Measurements from ENCODE around the gene FAM181B. TPM values are rescaled to one million over a fixed set of nuclear protein-coding genes. Genes with fewer than 3 reads are reported as not detected.

FAM181B gene
- total RNA-seq, 1 donor from 2014 or later, result not detected

- DNase-seq, result peak; percentile 23
- POLR2A ChIA-PET, result no interaction called here
- CTCF ChIA-PET, result no interaction called here
Observed at GRCh38 chr11:82732734-82733443, 775 bp downstream of the FAM181B start.

GRCh38 chr11:82732348-82732733 lies 1.3 kb downstream of the FAM181B start:
- H3K27ac Mint-ChIP-seq, result no peak overlapping the region
- peaks cover 70% of the 10 kb centered on the region for H3K27me3 Mint-ChIP-seq
- DNase-seq (no peak), ATAC-seq (ENCODE audit: low read depth) (no peak)
- TF ChIP-seq, protein P1, sequence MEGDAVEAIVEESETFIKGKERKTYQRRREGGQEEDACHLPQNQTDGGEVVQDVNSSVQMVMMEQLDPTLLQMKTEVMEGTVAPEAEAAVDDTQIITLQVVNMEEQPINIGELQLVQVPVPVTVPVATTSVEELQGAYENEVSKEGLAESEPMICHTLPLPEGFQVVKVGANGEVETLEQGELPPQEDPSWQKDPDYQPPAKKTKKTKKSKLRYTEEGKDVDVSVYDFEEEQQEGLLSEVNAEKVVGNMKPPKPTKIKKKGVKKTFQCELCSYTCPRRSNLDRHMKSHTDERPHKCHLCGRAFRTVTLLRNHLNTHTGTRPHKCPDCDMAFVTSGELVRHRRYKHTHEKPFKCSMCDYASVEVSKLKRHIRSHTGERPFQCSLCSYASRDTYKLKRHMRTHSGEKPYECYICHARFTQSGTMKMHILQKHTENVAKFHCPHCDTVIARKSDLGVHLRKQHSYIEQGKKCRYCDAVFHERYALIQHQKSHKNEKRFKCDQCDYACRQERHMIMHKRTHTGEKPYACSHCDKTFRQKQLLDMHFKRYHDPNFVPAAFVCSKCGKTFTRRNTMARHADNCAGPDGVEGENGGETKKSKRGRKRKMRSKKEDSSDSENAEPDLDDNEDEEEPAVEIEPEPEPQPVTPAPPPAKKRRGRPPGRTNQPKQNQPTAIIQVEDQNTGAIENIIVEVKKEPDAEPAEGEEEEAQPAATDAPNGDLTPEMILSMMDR (IDR thresholded peaks at IDR 0.05), result no peak
- POLR2A ChIA-PET, result no interaction called here
- intact Hi-C loops (cut with micrococcal nuclease), result no loop called here
- H3K9me3 Mint-ChIP-seq, result peaks cover 2% of the 10 kb centered on the region
- H3K36me3 Mint-ChIP-seq (ENCODE audit: low read depth), result no peaks in the 10 kb centered on the region
- H3K4me1 Mint-ChIP-seq, result peaks cover 12% of the 10 kb centered on the region
- CTCF ChIA-PET, result no interaction called here
- peak overlapping the region; percentile 39 for H3K4me3 Mint-ChIP-seq

More at GRCh38 chr11:82732734-82733443, 775 bp downstream of the FAM181B start:
- ATAC-seq (ENCODE audit: low read depth), result no peak
- Mint-ChIP-seq H3K4me3 (peak overlapping the region; percentile 68), H3K27me3 (peaks cover 68% of the 10 kb centered on the region), H3K27ac (no peak overlapping the region), H3K9me3 (peaks cover 2% of the 10 kb centered on the region), H3K36me3 (ENCODE audit: low read depth) (no peaks in the 10 kb centered on the region), H3K4me1 (peaks cover 12% of the 10 kb centered on the region)
- intact Hi-C loops (cut with micrococcal nuclease), result no loop called here
- TF ChIP-seq, protein P1 (IDR thresholded peaks at IDR 0.05), result no peak

- H3K4me1 Mint-ChIP-seq, result peaks cover 12% of the 10 kb centered on the region
- H3K4me3 Mint-ChIP-seq, result peak overlapping the region; percentile 39
- H3K9me3 Mint-ChIP-seq, result peaks cover 2% of the 10 kb centered on the region
- ChIA-PET POLR2A (no interaction called here), CTCF (no interaction called here)
- H3K27me3 Mint-ChIP-seq, result peaks cover 68% of the 10 kb centered on the region
- intact Hi-C loops (cut with micrococcal nuclease), result no loop called here
- no peak overlapping the region for H3K27ac Mint-ChIP-seq
- TF ChIP-seq, protein P1 (IDR thresholded peaks at IDR 0.05), result no peak
- H3K36me3 Mint-ChIP-seq (ENCODE audit: low read depth), result no peaks in the 10 kb centered on the region
- ATAC-seq (ENCODE audit: low read depth) (no peak), DNase-seq (no peak)
Observed at GRCh38 chr11:82731691-82732277, 1.9 kb downstream of the FAM181B start.

GRCh38 chr11:82730754-82731153 lies 2.9 kb downstream of the FAM181B start:
- Mint-ChIP-seq H3K27ac (no peak overlapping the region), H3K27me3 (peaks cover 68% of the 10 kb centered on the region), H3K4me1 (peaks cover 12% of the 10 kb centered on the region), H3K9me3 (peaks cover under 1% of the 10 kb centered on the region), H3K36me3 (ENCODE audit: low read depth) (no peaks in the 10 kb centered on the region), H3K4me3 (no peak overlapping the region)
- TF ChIP-seq, protein P1 (IDR thresholded peaks at IDR 0.05), result no peak
- ChIA-PET POLR2A (no interaction called here), CTCF (no interaction called here)
- DNase-seq (no peak), ATAC-seq (ENCODE audit: low read depth) (no peak)
- intact Hi-C loops (cut with micrococcal nuclease), result no loop called here

- intact Hi-C loops (cut with micrococcal nuclease), result no loop called here
- DNase-seq (no peak), ATAC-seq (ENCODE audit: low read depth) (no peak)
- TF ChIP-seq, protein P1 (IDR thresholded peaks at IDR 0.05), result no peak
- H3K4me3 Mint-ChIP-seq, result no peak overlapping the region
- H3K4me1 Mint-ChIP-seq, result peaks cover 12% of the 10 kb centered on the region
- H3K27me3 Mint-ChIP-seq, result peaks cover 68% of the 10 kb centered on the region
- CTCF ChIA-PET, result no interaction called here
- POLR2A ChIA-PET, result no interaction called here
- no peaks in the 10 kb centered on the region for H3K36me3 Mint-ChIP-seq (ENCODE audit: low read depth)
- no peak overlapping the region for H3K27ac Mint-ChIP-seq
- H3K9me3 Mint-ChIP-seq, result no peaks in the 10 kb centered on the region
Observed at GRCh38 chr11:82730286-82730685, 3.4 kb downstream of the FAM181B start.

All from activated B cell treated with CpG ODN at 0.5 μM for 24 hours (primary cell).